H1 (cell line): Measurements from ENCODE around the gene NCCRP1. TPM values are rescaled to one million over a fixed set of nuclear protein-coding genes. Genes with fewer than 3 reads are reported as not detected.
A peak's percentile ranks its signal among the peaks of the same experiment; 100 is the strongest.

Experiments
- CTCF ChIA-PET: fragments of 300-600 bp; sonication (Branson Sonifier 250); formaldehyde crosslinking; loops from one replicate; lab custom pipeline; 2021; ENCODE audit not compliant: partially characterized antibody; lab: Charles Lee
- POLR2A ChIA-PET: fragments of 300-600 bp; sonication (Branson Sonifier 250); formaldehyde crosslinking; loops from one replicate; lab custom pipeline; 2021; ENCODE audit warnings: inconsistent platforms; ENCODE audit not compliant: partially characterized antibody; lab: Charles Lee
- DNase-seq, 2 experiments: peaks; one replicate each; pipeline versions ENCODE4 v3.0.0 to v3.0.0-alpha.2; 2010 to 2022; ENCODE audit warnings: low spot score in 2 of 2, low read depth in 1 of 2, mixed read lengths in 1 of 2
- FAIRE-seq: peaks from 2 replicates; lab custom pipeline; 2011; peaks lifted over from hg19 to GRCh38; lab: Jason Lieb, UNC
- H2AFZ ChIP-seq: 2 replicates; pipeline ENCODE4 v1.8.1; 2012; ENCODE audit warnings: low read length, inconsistent platforms
- H2AK5ac ChIP-seq: 2 replicates; pipeline ENCODE4 v1.6.1; 2013; ENCODE audit warnings: low read depth, low read length
- H2BK120ac ChIP-seq: replicated peaks from 2 replicates; pipeline ENCODE3; 2013; ENCODE audit warnings: low read depth, low read length, inconsistent platforms
- H2BK12ac ChIP-seq: 2 replicates; pipeline ENCODE4 v1.6.1; 2013; ENCODE audit warnings: low read depth, low read length
- H2BK15ac ChIP-seq: 2 replicates; pipeline ENCODE4 v1.6.1; 2013; ENCODE audit warnings: low read length
- H2BK20ac ChIP-seq: 2 replicates; pipeline ENCODE4 v1.6.1; 2013; ENCODE audit warnings: low read length
- H2BK5ac ChIP-seq: 2 replicates; pipeline ENCODE4 v1.6.1; 2013; ENCODE audit warnings: low read depth, low read length
- H3K14ac ChIP-seq: 2 replicates; pipeline ENCODE4 v1.6.1; 2013; ENCODE audit warnings: inconsistent platforms; ENCODE audit not compliant: insufficient read length
- H3K18ac ChIP-seq: 2 replicates; pipeline ENCODE4 v1.6.1; 2013; ENCODE audit warnings: low read length; ENCODE audit errors: extremely low read depth
- H3K23ac ChIP-seq: 2 replicates; pipeline ENCODE4 v1.6.1; 2013; ENCODE audit warnings: inconsistent platforms; ENCODE audit not compliant: insufficient read length
- H3K23me2 ChIP-seq: 2 replicates; pipeline ENCODE4 v1.6.1; 2013; ENCODE audit warnings: low read depth, low read length
- H3K27ac ChIP-seq: 2 replicates; pipeline ENCODE4 v1.6.1; 2011; ENCODE audit warnings: low read depth, low read length, inconsistent platforms
- H3K27me3 ChIP-seq, 4 experiments: replicated peaks in 1 of 4; 1 replicate in 1 of 4; 2 replicates in 3 of 4; pipeline versions ENCODE4 v1.6.1 to v1.8.1; 2011 to 2013; ENCODE audit warnings: low read length in 3 of 4, mild to moderate bottlenecking in 3 of 4, inconsistent platforms in 2 of 4, mixed read lengths in 2 of 4, moderate library complexity in 1 of 4; ENCODE audit not compliant: control insufficient read depth in 3 of 4, insufficient read depth in 3 of 4; ENCODE audit errors: extremely low read depth in 1 of 4
- H3K36me3 ChIP-seq, 4 experiments: 2 replicates each; pipeline versions ENCODE4 v1.6.1 to v1.8.1; 2011 to 2013; ENCODE audit warnings: mild to moderate bottlenecking in 4 of 4, low read length in 3 of 4, moderate library complexity in 2 of 4, control low read depth in 1 of 4, inconsistent platforms in 1 of 4; ENCODE audit not compliant: insufficient read depth in 4 of 4, control insufficient read depth in 2 of 4
- H3K4ac ChIP-seq: replicated peaks from 2 replicates; pipeline ENCODE3; 2013; ENCODE audit warnings: low read length, low read depth, mixed read lengths, inconsistent platforms; ENCODE audit not compliant: insufficient read length
- H3K4me1 ChIP-seq, 4 experiments: replicated peaks in 1 of 4; 1 replicate in 1 of 4; 2 replicates in 3 of 4; pipeline versions ENCODE4 v1.6.1 to v1.8.1; 2011 to 2013; ENCODE audit warnings: low read length in 3 of 4, inconsistent platforms in 2 of 4, mixed read lengths in 1 of 4; ENCODE audit not compliant: insufficient read depth in 4 of 4, control insufficient read depth in 3 of 4
- H3K4me2 ChIP-seq, 2 experiments: 2 replicates each; pipeline versions ENCODE4 v1.6.1 to v1.8.1; 2011 to 2013; ENCODE audit warnings: low read depth in 2 of 2, low read length in 2 of 2, control low read depth in 1 of 2, inconsistent platforms in 1 of 2, mild to moderate bottlenecking in 1 of 2; ENCODE audit not compliant: insufficient read depth in 1 of 2
- H3K4me3 ChIP-seq, 4 experiments: fragments of 200-600, 300-600 bp in 1 of 4; sonication (generic), shearing (Covaris generic), sonication (Bioruptor Twin) in 1 of 4; 2 replicates each; pipeline versions ENCODE4 v1.5.1 to v1.8.1; 2011 to 2016; ENCODE audit warnings: low read length in 4 of 4, low read depth in 3 of 4, control low read depth in 2 of 4, inconsistent platforms in 2 of 4, mild to moderate bottlenecking in 2 of 4, mixed read lengths in 1 of 4, moderate library complexity in 1 of 4; ENCODE audit not compliant: insufficient read depth in 2 of 4; ENCODE audit errors: extremely low read depth in 1 of 4
- H3K56ac ChIP-seq: replicated peaks from 2 replicates; pipeline ENCODE3; 2013; ENCODE audit warnings: low read depth, mild to moderate bottlenecking, mixed read lengths, low read length, inconsistent platforms; ENCODE audit not compliant: insufficient read length
- H3K79me1 ChIP-seq: 2 replicates; pipeline ENCODE4 v1.6.1; 2013; ENCODE audit warnings: low read depth, low read length, control low read depth
- H3K79me2 ChIP-seq, 2 experiments: 2 replicates each; pipeline versions ENCODE4 v1.6.1 to v1.8.1; 2012 to 2013; ENCODE audit warnings: low read length in 2 of 2, mild to moderate bottlenecking in 2 of 2, inconsistent platforms in 1 of 2; ENCODE audit not compliant: insufficient read depth in 2 of 2, control insufficient read depth in 1 of 2
- H3K9ac ChIP-seq, 4 experiments: replicated peaks in 1 of 4; 1 replicate in 1 of 4; 2 replicates in 3 of 4; pipeline versions ENCODE4 v1.6.1 to v1.8.1; 2011 to 2013; ENCODE audit warnings: low read depth in 3 of 4, low read length in 3 of 4, control low read depth in 2 of 4, mild to moderate bottlenecking in 2 of 4, moderate library complexity in 2 of 4, inconsistent platforms in 1 of 4; ENCODE audit errors: extremely low read depth in 1 of 4
- H3K9me3 ChIP-seq, 2 experiments: 2 replicates each; pipeline versions ENCODE4 v1.6.1 to v1.8.1; 2012 to 2013; ENCODE audit warnings: mild to moderate bottlenecking in 2 of 2, moderate library complexity in 2 of 2, control low read depth in 1 of 2, inconsistent platforms in 1 of 2, low read depth in 1 of 2, low read length in 1 of 2, mixed read lengths in 1 of 2; ENCODE audit not compliant: insufficient read depth in 2 of 2
- H4K20me1 ChIP-seq, 2 experiments: replicated peaks in 1 of 2; 2 replicates each; pipeline versions ENCODE3 to v1.8.1; 2011 to 2013; ENCODE audit warnings: inconsistent platforms in 2 of 2, low read length in 2 of 2, mild to moderate bottlenecking in 1 of 2; ENCODE audit not compliant: insufficient read depth in 2 of 2, control insufficient read depth in 1 of 2
- H4K5ac ChIP-seq: 2 replicates; pipeline ENCODE4 v1.6.1; 2013; ENCODE audit warnings: low read length, low read depth, mixed read lengths, inconsistent platforms; ENCODE audit not compliant: insufficient read length
- H4K8ac ChIP-seq: 2 replicates; pipeline ENCODE4 v1.8.0; 2013; ENCODE audit warnings: mild to moderate bottlenecking, moderate library complexity, low read length, inconsistent platforms; ENCODE audit not compliant: insufficient read depth; ENCODE audit errors: extremely low read depth
- H4K91ac ChIP-seq: replicated peaks from 2 replicates; pipeline ENCODE3; 2013; ENCODE audit warnings: low read length, mixed read lengths, inconsistent platforms; ENCODE audit not compliant: insufficient read length
- EGR1 ChIP-seq: IDR thresholded peaks from 2 replicates; pipeline ENCODE4 v1.6.1; 2011; ENCODE audit warnings: low read depth, low read length, borderline replicate concordance
- RFX5 ChIP-seq: IDR thresholded peaks from 2 replicates; pipeline ENCODE4 v1.6.1; 2011; ENCODE audit warnings: low read depth, low read length, improper control_type of control experiment, borderline replicate concordance
- SIRT6 ChIP-seq: IDR thresholded peaks from one replicate; pipeline ENCODE4 v1.7.1; 2012; ENCODE audit warnings: low read length, inconsistent platforms
- SP2 ChIP-seq: IDR thresholded peaks from 2 replicates; pipeline ENCODE4 v1.6.1; 2012; ENCODE audit warnings: mild to moderate bottlenecking, low read length, inconsistent platforms
- SP4 ChIP-seq: IDR thresholded peaks from 2 replicates; pipeline ENCODE4 v1.6.1; 2012; ENCODE audit warnings: low read length, inconsistent platforms
- SRF ChIP-seq: IDR thresholded peaks from 2 replicates; pipeline ENCODE4 v1.6.1; 2011; ENCODE audit warnings: mild to moderate bottlenecking, low read depth, low read length, moderate library complexity
- whole genome bisulfite sequencing, 2 experiments: shearing (Covaris generic) in 1 of 2; methylation state at CpG; one replicate each; pipeline versions ENCODE4 v1.1.6 to v1.1.7; 2013 to 2015; ENCODE audit warnings: low lambda C conversion rate in 2 of 2, mixed read lengths in 2 of 2, inconsistent platforms in 1 of 2, low coverage in 1 of 2, missing lambda C conversion rate in 1 of 2; ENCODE audit not compliant: insufficient replicate concordance in 2 of 2, insufficient coverage in 1 of 2, insufficient read length in 1 of 2; ENCODE audit errors: extremely low coverage in 1 of 2, missing lambda C conversion rate in 1 of 2; 5-methylcytosine and 5-hydroxymethylcytosine counted together
- polyA plus RNA-seq, 7 experiments: library from polyadenylated mRNA; depleted of rRNA in 3 of 7; stranded (reverse) in 5 of 7; unstranded in 2 of 7; fragments of >200 nt in 5 of 7; fragments of 200-250 nt in 2 of 7; gene quantifications; 1 replicate in 5 of 7; 2 replicates in 1 of 7; 4 replicates in 1 of 7; pipeline versions ENCODE4 v1.2.1 to v1.2.3, GENCODE V29; 2011 to 2013; ENCODE audit warnings: missing spikeins in 2 of 7, mixed read lengths in 2 of 7
- total RNA-seq: library from RNA; stranded (reverse); fragmentation: NEBNext Ultra II Directional; extraction: Animal tissue kit (Norgen Biotek cat#: 25700); gene quantifications from 2 replicates; pipeline ENCODE4 v1.2.1, GENCODE V29; 2021

NCCRP1 gene
- total and polyA plus RNA-seq, 2 of the 8 experiments (the other 6 are each of a cell fraction or from before 2014, with no cell fraction given): 2.8 to 7.9 TPM

DNA sequence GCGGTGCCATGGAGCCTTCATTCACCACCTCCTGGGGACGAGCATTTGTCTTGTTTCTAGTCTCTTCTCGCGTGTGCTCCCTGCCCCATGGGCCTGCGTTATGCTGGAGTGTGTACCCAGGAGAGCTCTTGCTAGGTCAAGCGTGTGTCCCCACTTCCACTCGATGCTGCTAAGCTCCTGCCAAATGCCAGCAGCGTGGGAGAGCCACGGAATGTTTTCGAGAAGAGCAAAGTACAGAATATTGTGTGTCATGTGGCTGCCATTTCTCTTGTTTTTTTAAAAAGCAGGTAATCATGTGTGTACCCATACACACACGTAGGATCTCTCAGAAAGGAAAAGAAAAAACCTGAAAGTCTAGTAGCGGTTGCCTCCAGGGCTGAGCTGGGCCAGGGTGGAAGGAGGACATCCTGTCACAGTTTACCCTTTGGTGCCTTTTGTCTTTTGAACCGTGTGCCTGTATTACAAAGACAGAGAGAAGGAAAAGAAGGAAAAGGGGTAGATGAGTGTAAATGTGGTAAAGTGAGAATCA, 42.6 kb upstream of the NCCRP1 start:
- H3K14ac ChIP-seq: no peak overlapping the region
- peaks cover 0 to 52% of the 10 kb centered on the region in 2 experiments; a peak in 3 of 4 replicates for H3K79me2 ChIP-seq
- H4K5ac ChIP-seq: no peak overlapping the region
- H3K79me1 ChIP-seq: peaks cover 29% of the 10 kb centered on the region
- peaks cover 0 to 1% (median 0%) of the 10 kb centered on the region in 4 experiments; a peak in 3 of 8 replicates for H3K36me3 ChIP-seq
- H4K20me1 ChIP-seq: peaks cover 17 to 33% of the 10 kb centered on the region in 2 experiments
- H3K4me2 ChIP-seq: no peak overlapping the region
- peaks cover 4 to 42% (median 21%) of the 10 kb centered on the region in 4 experiments for H3K4me1 ChIP-seq
- CTCF ChIA-PET: interaction anchor here (1.0 to 5.8 kb wide), 12 partner anchors 9 to 45 kb away, joined by 3 to 27 read pairs (median 6); no protein-coding TSS in a partner anchor
- H3K23ac ChIP-seq: no peak overlapping the region
- H3K27ac ChIP-seq: no peak overlapping the region
- H4K91ac ChIP-seq: peak overlapping the region; percentile 70
- 75% methylated on average over 13 of the region's 13 CpGs; no CpG with 5 or more reads in 1 of the 2 experiments for WGBS, 2 experiments
- H3K18ac ChIP-seq: no peak overlapping the region; the same call in 1 of the 2 replicates
- H2BK15ac ChIP-seq: 0 out of 2 replicates have a peak overlapping the region, but pooled peaks have one; percentile 3
- H3K9ac ChIP-seq: no peak overlapping the region
- FAIRE-seq (no peak), DNase-seq (no peak)
- no peak overlapping the region; the same call in 1 of the 2 replicates for H4K8ac ChIP-seq
- H2AK5ac ChIP-seq: 0 out of 2 replicates have a peak overlapping the region, but pooled peaks have one; percentile 24
- 0 out of 2 replicates have a peak overlapping the region, but pooled peaks have one; percentile 20 for H2BK5ac ChIP-seq
- no peak overlapping the region for H3K4ac ChIP-seq
- no peak overlapping the region for H3K4me3 ChIP-seq
- no peak overlapping the region for H3K56ac ChIP-seq
- no peak overlapping the region for H2BK12ac ChIP-seq
- POLR2A ChIA-PET: interaction anchor here (0.8 to 1.4 kb wide), 5 partner anchors 16 to 42 kb away, joined by 3 to 4 read pairs (median 3); partner anchors contain the start of gene NCCRP1
- no peak for TF ChIP-seq EGR1
- TF ChIP-seq SIRT6: no peak
- TF ChIP-seq RFX5: no peak
- no peak for TF ChIP-seq SP2
- TF ChIP-seq SP4: no peak
- TF ChIP-seq SRF: no peak
- TF ChIP-seq, all 59 proteins: peak for 0
- peaks cover 3% of the 10 kb centered on the region; the same call in 1 of the 2 replicates for H3K23me2 ChIP-seq
- no peak overlapping the region for H2BK120ac ChIP-seq
- peaks cover 0 to 1% (median 0%) of the 10 kb centered on the region in 4 experiments; a peak in 1 of 7 replicates for H3K27me3 ChIP-seq
- no peaks in the 10 kb centered on the region for H3K9me3 ChIP-seq
- no peak overlapping the region for H2AFZ ChIP-seq
- H2BK20ac ChIP-seq: no peak overlapping the region
